ENCODE measurements around the gene TMEM175. TPM values are rescaled to one million over a fixed set of nuclear protein-coding genes. Genes with fewer than 3 reads are reported as not detected.

TMEM175 gene
- total and polyA plus RNA-seq, 2 experiments from 2014 or later = 31.2 to 36.5 TPM

DNA sequence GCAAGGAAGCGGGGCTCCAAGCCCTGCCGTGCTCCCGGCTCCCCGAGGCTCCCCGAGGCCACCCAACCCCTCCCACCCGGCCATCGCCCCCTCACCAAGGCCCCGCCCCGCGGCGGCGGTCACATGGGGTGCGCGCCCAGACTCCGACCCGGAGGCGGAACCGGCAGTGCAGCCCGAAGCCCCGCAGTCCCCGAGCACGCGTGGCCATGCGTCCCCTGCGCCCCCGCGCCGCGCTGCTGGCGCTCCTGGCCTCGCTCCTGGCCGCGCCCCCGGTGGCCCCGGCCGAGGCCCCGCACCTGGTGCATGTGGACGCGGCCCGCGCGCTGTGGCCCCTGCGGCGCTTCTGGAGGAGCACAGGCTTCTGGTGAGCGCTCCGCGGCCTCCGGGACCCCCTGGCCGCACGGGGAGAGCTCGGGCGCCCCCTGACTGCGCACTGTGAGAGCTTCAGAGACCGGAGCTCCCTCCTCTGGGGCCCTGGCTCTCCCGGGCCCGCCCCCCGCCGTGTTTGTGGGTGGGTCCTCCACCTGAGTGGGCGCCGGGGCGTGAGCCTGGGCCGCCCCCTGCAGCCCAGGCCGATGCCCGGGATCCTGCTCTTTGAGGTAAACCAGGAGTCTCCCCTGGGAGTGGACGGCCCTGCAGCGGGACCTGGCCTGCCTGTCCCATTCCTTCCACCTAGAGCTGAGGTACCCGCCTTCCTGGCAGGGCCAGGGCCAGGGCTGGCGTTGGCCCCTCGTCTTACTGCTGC, 54.8 kb downstream of the TMEM175 start, which contains the start of gene IDUA:
Gene IDUA (plus strand): TSS at position 166 of the 745 bp plus-strand sequence. CDS start 41 bp downstream, at position 207.
- peak within 1 kb of the TSS; percentile 42 for H3K27ac ChIP-seq
- WGBS, 2 experiments (ENCODE audit: low coverage in 1 of 2, low lambda C conversion rate in 2 of 2, missing lambda C conversion rate in 2 of 2) = 0 to 2% methylated on average over 52 to 55 of the region's 69 CpGs
- in situ Hi-C loops (cut with MboI) = no loop called here

DNA sequence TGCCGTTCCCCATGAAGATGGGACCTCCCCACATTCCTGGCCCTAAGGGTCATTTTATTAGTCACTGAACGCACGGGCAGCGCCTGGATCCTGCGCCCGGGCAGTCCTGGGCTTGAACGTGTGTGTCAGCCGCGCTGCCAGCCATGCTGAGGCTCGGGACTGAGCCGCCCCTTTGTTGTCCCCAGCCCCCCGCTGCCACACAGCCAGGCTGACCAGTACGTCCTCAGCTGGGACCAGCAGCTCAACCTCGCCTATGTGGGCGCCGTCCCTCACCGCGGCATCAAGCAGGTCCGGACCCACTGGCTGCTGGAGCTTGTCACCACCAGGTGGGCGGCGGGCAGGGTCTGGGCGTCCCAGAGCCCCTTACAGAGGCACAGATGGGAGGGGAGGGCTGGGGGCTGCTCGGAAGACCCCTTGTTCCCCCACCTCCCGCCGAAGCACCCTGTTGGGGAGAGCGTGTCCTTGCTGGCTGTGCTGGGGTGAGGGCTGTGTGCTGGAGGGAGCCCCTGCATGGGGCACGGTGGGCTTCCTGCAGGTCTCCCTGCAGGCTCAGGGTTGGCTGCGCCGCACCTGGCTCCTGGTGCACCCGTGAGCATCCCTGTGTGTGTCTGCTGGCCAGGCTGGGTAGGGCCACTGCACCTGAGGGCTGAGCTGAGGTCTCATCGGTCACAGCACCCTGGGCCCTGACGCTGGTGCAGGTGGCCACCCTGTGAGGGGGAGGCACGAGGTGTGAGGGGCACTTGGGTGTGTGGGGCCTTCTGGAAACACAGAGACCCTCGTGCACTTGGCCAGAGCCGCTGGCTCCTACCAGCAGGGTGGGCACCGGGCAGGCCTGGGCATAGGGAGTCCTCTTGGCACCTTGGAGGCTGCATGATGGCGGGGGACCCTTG, 55.6 kb downstream of the TMEM175 start:
- H2AFZ ChIP-seq = peak overlapping the region; percentile 86
- H4K20me1 ChIP-seq (ENCODE audit: insufficient read depth) = no peaks in the 10 kb centered on the region
- peaks cover 17% of the 10 kb centered on the region for H3K4me1 ChIP-seq (ENCODE audit: insufficient read depth)
- peak overlapping the region; percentile 42; the same call in 1 of the 2 replicates for H3K27ac ChIP-seq
- no peak for TF ChIP-seq EZH2phosphoT487 (IDR thresholded peaks at IDR 0.05; ENCODE audit: insufficient read depth, low read depth)
- TF ChIP-seq EZH2 (IDR thresholded peaks at IDR 0.05; ENCODE audit: insufficient read depth, poor library complexity, severe bottlenecking) = no peak
- H3K27me3 ChIP-seq (replicated peaks; ENCODE audit: insufficient read depth) = no peaks in the 10 kb centered on the region
- H3K9me2 ChIP-seq (ENCODE audit: insufficient read depth) = no peaks in the 10 kb centered on the region
- H3K36me3 ChIP-seq (ENCODE audit: low read depth) = no peaks in the 10 kb centered on the region
- WGBS, 2 experiments (ENCODE audit: low coverage in 1 of 2, low lambda C conversion rate in 2 of 2, missing lambda C conversion rate in 2 of 2) = 65 to 66% methylated on average over 32 to 35 of the region's 37 CpGs
- peak overlapping the region; percentile 79 for H3K4me3 ChIP-seq
- peak overlapping the region; percentile 81 for H3K4me2 ChIP-seq (ENCODE audit: unreplicated experiment)
- peak; percentile 86 for DNase-seq
- H3K9ac ChIP-seq = peak overlapping the region; percentile 78
- in situ Hi-C loops (cut with MboI) = no loop called here
- 0 out of 2 replicates have a peak, but pooled peaks cover 10% of the 10 kb centered on the region for H3F3A ChIP-seq (ENCODE audit: insufficient read depth)
- no peaks in the 10 kb centered on the region for H3K79me2 ChIP-seq (ENCODE audit: insufficient read depth)
- no peaks in the 10 kb centered on the region for H3K9me3 ChIP-seq (ENCODE audit: low read depth)

More for the DNA sequence above, 54.8 kb downstream of the TMEM175 start, which contains the start of gene IDUA:
- Histone ChIP-seq H3K36me3 (ENCODE audit: low read depth) (no peaks in the 10 kb centered on the region), H3K9me2 (ENCODE audit: insufficient read depth) (no peaks in the 10 kb centered on the region), H3K9ac (peak within 1 kb of the TSS; percentile 78), H3K4me2 (ENCODE audit: unreplicated experiment) (peak within 1 kb of the TSS; percentile 81), H3K9me3 (ENCODE audit: low read depth) (no peaks in the 10 kb centered on the region), H3K4me3 (peak within 1 kb of the TSS; percentile 79), H3K4me1 (ENCODE audit: insufficient read depth) (peaks cover 17% of the 10 kb centered on the region), H3K27me3 (replicated peaks; ENCODE audit: insufficient read depth) (no peaks in the 10 kb centered on the region), H3K79me2 (ENCODE audit: insufficient read depth) (no peaks in the 10 kb centered on the region), H4K20me1 (ENCODE audit: insufficient read depth) (no peaks in the 10 kb centered on the region), H3F3A (ENCODE audit: insufficient read depth) (0 out of 2 replicates have a peak, but pooled peaks cover 10% of the 10 kb centered on the region), H2AFZ (peak within 1 kb of the TSS; percentile 86)
- TF ChIP-seq EZH2 (IDR thresholded peaks at IDR 0.05; ENCODE audit: insufficient read depth, poor library complexity, severe bottlenecking) (no peak), EZH2phosphoT487 (IDR thresholded peaks at IDR 0.05; ENCODE audit: insufficient read depth, low read depth) (no peak)
- peak; percentile 90 for DNase-seq

DNA sequence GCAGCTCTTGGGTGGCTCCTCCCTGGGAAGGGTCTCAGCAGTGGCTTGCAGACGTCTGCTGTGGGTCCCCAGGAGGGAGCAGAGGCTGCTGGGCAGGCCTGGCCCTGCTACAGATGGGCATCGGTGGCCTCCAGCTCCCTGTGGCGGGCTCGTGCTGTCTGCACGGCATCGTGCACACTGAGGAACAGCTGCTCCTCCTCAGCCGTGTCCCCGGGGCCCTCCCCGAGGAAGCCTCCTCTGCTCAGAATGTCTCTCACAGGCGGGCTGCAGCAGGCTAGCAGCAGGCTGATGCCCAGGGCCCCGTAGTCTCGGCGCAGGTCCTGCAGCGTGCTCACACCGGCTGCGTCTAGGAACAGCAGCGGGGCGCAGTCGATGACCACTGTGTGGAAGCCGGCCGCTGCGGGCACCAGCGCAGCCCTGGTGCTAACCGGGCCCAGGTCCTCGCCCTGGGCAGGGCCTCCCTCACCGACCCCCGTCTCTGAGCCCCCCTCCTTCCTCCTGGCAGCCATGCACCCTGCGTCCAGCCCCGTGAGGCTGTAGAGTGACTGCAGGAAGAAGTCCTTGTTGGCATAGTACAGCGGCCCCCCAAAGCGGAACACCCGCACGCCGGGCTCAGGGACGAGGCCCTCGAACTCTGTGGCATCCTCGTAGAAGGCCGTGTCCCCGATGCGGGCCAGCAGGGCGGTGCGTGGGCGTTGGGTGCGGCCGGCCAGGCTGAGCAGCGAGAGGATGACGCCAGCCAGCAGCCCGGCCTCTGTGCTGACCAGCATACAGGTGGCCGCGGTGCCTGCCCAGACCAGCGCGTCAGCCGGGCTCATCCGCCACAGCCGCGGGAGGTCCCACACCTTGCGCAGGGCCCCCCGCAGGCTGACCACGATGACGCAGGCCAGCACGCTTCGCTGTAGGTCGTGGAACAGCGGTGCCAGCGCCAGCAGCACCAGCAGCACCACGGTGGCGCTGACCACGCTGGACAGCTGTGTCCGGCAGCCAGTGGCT, 56.8 kb downstream of the TMEM175 start:
- no peak overlapping the region for H3K4me3 ChIP-seq
- H3K9ac ChIP-seq = no peak overlapping the region
- no peak overlapping the region for H3K27ac ChIP-seq
- WGBS, 2 experiments (ENCODE audit: low coverage in 1 of 2, low lambda C conversion rate in 2 of 2, missing lambda C conversion rate in 2 of 2) = 94 to 95% methylated on average over 54 to 68 of the region's 69 CpGs
- no peak for TF ChIP-seq EZH2 (IDR thresholded peaks at IDR 0.05; ENCODE audit: insufficient read depth, poor library complexity, severe bottlenecking)
- no peak for TF ChIP-seq EZH2phosphoT487 (IDR thresholded peaks at IDR 0.05; ENCODE audit: insufficient read depth, low read depth)
- H3K27me3 ChIP-seq (replicated peaks; ENCODE audit: insufficient read depth) = no peaks in the 10 kb centered on the region
- 0 out of 2 replicates have a peak, but pooled peaks cover 10% of the 10 kb centered on the region for H3F3A ChIP-seq (ENCODE audit: insufficient read depth)
- H3K4me2 ChIP-seq (ENCODE audit: unreplicated experiment) = no peak overlapping the region
- no peaks in the 10 kb centered on the region for H3K9me3 ChIP-seq (ENCODE audit: low read depth)
- H3K9me2 ChIP-seq (ENCODE audit: insufficient read depth) = no peaks in the 10 kb centered on the region
- no peaks in the 10 kb centered on the region for H3K79me2 ChIP-seq (ENCODE audit: insufficient read depth)
- H3K36me3 ChIP-seq (ENCODE audit: low read depth) = no peaks in the 10 kb centered on the region
- peaks cover 17% of the 10 kb centered on the region for H3K4me1 ChIP-seq (ENCODE audit: insufficient read depth)
- in situ Hi-C loops (cut with MboI) = no loop called here
- DNase-seq = no peak
- H2AFZ ChIP-seq = no peak overlapping the region
- no peaks in the 10 kb centered on the region for H4K20me1 ChIP-seq (ENCODE audit: insufficient read depth)

Measured in GM23248 (cell line).